Loucy (cell line): ENCODE data around the gene TIAM1.

Experiments used
- CTCF ChIP-seq: fragments of 200-600 bp; sonication (generic); conservative IDR thresholded peaks from 2 replicates; pipeline ENCODE4 v1.5.1; 2014; ENCODE audit warnings: mild to moderate bottlenecking, antibody characterized with exemption, low read length
- EZH2phosphoT487 ChIP-seq: fragments of 200-600 bp; IDR thresholded peaks from 2 replicates; pipeline ENCODE4 v1.6.1; 2018; ENCODE audit warnings: antibody characterized with exemption, mild to moderate bottlenecking, moderate library complexity, borderline replicate concordance

GRCh38 chr21:31372471-31372765, 28.4 kb upstream of the TIAM1 start:
- TF ChIP-seq CTCF (no peak), EZH2phosphoT487 (no peak)
